Measurements from ENCODE around the gene MIGA2.

DNA sequence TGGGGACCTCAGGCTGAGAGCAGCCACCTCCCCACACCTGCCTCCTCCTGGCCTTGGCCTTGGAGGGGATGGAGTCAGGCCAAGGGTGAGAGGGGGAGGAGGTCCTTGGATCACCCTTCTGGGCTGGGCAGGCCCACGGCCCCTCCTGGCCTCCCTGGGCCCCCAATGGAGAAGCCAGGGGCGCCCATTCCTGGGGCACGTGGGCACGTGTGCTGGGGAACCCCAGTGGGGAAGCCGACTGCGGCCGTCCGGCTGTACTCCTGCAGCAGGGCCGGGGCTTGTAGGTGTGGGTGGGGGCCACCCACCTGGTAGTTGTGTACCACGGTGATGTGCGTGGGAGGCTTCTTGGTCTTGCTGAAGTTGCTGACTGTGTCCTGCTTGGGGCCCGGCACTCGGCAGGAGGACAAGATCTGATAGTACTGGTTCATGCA is 65.7 kb downstream of the MIGA2 start:
- no peak for TF ChIP-seq EZH2 (IDR thresholded peaks at IDR 0.05)
- TF ChIP-seq POLR2AphosphoS5 (IDR thresholded peaks at IDR 0.05; ENCODE audit: borderline replicate concordance, low read depth, low read length), result no peak
- TF ChIP-seq FOXP2 (optimal IDR thresholded peaks at IDR 0.05; ENCODE audit: control extremely low read depth, extremely low read length, insufficient read depth), result no peak

All from SK-N-MC (cell line).